Measurements from ENCODE around the gene LMOD2.
A peak's percentile ranks its signal among the peaks of the same experiment; 100 is the strongest.
"Not testable (repeated sequence)": the region's sequence is repeated elsewhere in the genome, so short reads cannot be mapped to it uniquely, and the experiment has no call there.

Gene LMOD2, protein sequence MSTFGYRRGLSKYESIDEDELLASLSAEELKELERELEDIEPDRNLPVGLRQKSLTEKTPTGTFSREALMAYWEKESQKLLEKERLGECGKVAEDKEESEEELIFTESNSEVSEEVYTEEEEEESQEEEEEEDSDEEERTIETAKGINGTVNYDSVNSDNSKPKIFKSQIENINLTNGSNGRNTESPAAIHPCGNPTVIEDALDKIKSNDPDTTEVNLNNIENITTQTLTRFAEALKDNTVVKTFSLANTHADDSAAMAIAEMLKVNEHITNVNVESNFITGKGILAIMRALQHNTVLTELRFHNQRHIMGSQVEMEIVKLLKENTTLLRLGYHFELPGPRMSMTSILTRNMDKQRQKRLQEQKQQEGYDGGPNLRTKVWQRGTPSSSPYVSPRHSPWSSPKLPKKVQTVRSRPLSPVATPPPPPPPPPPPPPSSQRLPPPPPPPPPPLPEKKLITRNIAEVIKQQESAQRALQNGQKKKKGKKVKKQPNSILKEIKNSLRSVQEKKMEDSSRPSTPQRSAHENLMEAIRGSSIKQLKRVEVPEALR

GRCh38 chr7:123655614-123656013 lies at the start of gene LMOD2:
Gene LMOD2 (plus strand): TSS chr7:123655866. CDS start chr7:123655964, 98 bp downstream.
- FAIRE-seq: no peak

DNA sequence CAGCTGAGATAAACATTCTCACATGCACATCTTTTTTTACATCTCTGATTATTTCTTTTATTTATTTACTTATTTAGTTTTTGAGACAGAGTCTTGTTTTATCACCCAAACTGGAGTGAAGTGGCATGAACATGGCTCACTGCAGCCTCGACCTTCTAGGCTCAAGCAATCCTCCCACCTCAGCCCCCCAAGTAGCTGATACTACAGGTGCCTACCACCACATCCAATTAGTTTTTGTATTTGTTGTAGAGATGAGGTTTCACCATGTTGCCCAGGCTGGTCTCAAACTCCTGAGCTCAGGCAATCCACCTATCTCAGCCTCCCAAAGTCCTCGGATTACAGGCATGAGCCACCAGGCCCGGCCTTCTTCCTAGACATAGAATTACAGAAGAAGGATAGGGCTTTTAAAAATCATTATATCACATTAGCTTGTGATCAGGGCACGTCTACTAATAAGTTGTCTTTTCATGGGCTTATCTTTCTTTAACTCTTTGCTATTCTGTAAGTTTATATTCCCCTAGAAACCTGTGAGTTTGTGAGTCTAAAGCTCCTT lies 48.2 kb upstream of the LMOD2 start:
- no peak for FAIRE-seq

DNA sequence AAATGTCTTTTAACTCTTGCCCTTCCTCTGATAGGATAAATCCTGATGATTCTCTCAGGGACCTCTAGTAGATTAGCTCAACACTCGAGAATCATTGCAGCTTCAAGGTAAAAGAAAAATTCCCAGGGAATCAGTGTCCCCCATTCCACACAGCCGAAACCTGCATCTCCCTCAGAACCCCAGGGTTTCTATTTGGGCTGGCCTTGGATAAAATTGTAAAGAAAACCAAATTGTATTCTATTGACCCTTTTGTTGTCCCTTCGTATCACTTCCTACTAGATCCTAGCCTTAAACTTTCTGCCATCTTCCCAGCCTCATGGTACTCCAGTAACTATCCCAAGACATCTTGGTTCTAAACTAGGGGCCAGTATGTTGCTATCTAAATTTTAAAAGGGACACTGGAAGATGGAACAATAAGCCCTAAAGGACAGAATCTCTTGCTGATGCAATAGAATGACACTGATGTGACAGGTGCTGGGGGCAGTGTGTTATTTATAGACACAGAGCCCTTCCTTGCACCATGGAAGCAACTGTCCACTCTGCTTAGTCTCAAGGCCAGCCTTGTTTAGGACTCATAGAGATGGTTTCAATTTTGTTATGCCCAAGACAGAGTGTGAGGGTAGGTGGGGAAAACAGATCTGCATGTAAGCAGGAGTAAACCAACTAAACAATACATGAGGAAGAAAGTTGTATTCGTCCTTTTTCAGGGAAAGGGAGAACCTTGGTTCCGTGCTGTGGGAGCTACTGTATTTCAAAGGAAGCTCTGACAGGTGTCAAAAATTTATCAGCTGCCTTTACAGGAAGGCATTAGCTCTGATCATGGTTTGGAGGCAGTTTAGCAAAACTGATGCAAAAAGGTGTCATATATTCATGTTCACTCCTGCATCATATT lies 46.4 kb upstream of the LMOD2 start:
- no peak for FAIRE-seq

DNA sequence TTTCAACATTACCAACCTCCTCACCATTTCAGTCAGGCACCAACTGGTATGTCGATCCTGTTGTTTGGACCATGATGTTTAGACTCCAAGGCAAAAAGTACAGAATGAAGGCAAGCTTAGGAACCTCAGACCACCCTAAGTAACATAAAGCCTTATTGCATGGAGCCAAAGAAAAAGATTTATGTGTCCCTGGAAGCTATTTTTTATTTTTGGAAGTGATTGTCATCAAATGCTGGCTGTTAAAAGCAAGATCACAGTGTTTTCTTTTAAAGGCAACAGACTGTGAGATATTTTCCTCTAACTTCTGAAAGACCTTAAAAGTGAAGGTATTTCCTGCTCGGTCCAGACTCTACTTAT lies 45.8 kb upstream of the LMOD2 start:
- no peak for FAIRE-seq

DNA sequence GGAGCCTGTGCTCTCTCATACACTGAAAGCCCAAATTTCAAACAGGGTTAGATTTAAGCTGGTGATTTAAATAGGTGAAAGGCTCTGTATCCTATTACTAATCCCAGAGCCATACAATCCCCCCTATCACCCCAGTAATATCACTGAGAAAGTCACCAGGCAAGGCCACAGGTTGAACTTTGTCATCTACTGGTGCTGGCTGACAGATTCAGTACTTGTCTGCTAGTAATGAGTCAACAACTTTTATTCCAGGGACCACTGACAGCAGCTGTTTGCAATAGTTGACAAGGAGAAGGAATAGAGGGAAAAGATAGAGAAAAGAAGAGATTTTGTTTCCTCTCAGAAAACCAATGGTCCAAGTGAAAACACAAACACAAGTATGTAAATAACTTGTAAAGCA lies 43.6 kb upstream of the LMOD2 start:
- FAIRE-seq: no peak

GRCh38 chr7:123615344-123615743 lies 40.3 kb upstream of the LMOD2 start:
- FAIRE-seq: no peak

DNA sequence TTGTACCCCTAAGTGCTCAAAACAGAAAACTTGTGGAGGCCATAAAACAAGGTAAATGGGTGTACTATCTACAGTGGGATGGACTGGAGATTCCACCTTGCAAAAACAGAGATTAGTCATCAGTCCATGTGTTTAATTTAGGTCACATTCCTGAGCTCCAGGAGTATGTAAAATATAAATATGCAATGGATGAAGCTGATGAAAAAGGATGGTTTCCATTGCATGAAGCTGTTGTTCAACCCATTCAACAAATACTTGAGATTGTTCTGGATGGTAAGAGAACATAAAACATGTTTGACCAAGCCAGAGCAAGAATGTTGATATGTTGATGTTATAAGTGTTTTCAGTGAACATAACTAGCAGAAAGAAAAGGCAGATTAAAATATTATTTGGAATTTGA lies 39.4 kb upstream of the LMOD2 start:
- no peak for FAIRE-seq

GRCh38 chr7:123621707-123622106 lies 34.0 kb upstream of the LMOD2 start:
- no peak for FAIRE-seq

- no peak for FAIRE-seq
Measured at GRCh38 chr7:123622660-123623386, 32.8 kb upstream of the LMOD2 start.

- FAIRE-seq: no peak
Measured at GRCh38 chr7:123624527-123625183, 31.0 kb upstream of the LMOD2 start.

DNA sequence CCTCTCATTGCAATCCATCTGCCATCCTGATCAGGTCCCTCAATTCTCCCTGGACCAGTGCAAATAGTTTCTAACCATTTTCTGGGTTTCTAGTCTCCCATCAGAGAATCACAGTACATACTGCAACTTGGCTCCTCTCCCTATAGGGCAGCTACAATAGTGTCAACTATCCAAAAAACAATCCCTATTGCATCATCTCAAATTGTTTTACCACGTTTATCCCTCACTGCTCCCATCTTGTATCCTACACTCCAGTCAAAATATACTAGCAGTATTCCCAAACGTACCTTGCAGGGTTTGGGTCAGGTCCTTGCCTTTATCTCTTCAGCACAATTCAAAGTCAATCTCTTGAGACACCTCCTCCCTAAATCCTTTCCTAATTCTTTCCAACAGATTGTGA lies 30.4 kb upstream of the LMOD2 start:
- no peak for FAIRE-seq

DNA sequence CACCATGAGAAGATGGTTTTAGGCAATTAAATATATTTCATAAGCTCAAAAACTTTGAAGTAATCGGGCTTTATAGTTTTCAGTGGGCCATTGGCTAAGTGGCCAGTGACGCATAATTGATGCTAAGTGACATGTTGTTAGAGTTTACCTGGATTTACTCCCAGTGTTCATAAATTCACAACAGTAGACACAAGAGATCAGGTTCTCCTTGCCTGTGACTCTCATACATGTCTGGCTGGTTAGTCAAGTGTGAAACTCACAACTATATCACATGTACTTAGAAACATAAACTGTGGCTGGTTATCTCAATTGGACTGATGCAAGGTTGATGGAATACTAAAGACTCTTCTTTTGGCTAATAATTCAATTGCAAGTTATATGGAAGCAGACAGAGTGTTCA lies 27.8 kb upstream of the LMOD2 start:
- no peak for FAIRE-seq

- FAIRE-seq: no peak
Measured at GRCh38 chr7:123628829-123629228, 26.8 kb upstream of the LMOD2 start.

DNA sequence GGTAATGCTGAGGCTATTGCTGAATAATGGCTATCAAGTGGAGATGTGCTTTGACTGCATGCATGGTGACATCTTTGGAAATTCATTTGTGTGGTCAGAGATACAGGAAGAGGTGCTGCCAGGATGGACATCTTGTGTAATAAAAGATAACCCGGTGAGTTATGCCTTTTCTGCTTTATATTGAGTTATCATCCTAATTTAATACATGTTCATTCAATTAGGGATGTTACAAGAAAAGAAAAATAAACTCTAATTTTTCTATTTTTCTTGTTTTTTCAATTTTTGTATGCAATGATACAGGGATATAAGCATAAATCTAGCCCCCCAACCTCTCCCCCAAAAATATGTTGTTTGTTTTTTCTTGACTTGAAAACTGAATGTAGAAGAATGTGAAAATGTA lies 26.4 kb upstream of the LMOD2 start:
- FAIRE-seq: no peak

GRCh38 chr7:123632808-123633207 lies 22.9 kb upstream of the LMOD2 start:
- no peak for FAIRE-seq

DNA sequence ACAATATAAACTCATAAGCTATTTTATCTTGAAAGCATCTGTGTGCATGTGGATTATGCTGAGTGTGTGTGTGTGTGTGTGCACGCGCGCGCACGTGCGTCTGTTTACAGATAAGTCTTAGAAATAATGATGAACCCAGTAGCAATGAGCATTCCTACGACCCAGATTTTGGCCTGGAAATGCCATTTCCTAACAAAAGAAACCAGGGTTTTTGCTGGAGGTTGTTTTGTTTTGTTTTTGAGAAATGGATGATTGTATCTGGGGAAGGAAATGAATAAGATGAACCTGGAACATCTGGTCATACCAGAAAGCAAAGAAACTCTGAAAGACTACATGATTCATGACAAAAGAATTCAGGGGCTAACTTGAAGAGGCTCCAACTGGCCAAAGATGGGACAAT lies 22.1 kb upstream of the LMOD2 start:
- no peak for FAIRE-seq

DNA sequence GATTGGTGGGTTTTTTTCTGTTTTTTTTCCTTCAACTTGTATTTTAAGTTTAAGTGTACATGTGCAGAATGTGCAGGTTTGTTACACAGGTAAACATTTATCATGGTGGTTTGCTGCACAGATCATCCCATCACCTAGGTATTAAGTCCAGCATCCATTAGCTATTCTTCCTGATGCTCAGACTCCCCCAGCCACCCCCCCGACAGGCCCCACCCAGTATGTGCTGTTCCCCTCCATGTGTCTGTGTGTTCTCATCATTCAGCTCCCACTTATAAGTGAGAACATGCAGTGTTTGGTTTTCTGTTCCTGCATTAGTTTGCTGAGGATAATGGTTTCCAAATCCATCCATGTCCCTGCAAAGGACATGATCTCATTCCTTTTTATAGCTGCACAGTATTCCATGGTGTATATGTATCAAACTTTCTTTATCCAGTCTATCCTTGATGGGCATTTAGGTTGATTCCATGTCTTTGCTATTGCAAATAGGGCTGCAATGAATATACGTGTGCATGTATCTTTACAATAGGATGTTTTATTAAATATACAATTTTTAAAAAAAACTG lies 21.6 kb upstream of the LMOD2 start:
- not testable (repeated sequence) for FAIRE-seq

DNA sequence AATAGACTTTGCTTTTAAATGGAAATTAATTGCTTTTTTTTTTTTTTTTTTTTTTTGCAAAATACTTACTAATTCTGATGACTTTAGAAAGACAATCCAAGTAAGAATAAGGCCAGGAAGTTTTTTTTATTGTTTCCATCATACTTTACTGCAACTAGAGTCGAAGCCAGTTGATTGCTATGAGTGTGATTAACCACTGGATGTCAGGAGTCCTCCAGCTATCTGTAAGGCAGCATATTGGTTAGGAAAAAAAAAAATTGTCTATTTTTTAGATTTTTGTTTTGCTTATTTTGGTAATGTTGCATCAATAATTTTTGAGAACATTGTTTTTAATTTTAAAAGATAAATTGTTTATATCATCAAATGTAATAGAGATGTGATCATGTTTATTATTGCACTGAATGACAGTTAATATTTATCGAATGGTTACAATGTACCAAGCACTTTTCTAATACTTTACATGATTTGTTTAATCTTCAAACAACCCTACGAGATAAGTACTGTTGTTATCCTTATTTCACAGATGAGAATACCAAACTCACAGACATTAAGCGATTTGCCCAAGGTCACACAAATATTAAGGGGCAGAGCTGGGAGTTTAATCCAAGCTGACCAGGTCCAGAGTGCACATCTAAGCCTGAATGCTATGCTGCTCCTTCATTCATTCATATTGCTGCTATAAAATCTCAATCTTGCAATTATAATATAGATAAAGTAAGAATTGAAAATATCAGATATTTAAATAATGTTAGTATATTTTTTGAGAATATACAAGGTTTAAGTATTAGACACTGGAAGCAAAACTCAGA lies 19.9 kb upstream of the LMOD2 start:
- peak; percentile 57 for FAIRE-seq

DNA sequence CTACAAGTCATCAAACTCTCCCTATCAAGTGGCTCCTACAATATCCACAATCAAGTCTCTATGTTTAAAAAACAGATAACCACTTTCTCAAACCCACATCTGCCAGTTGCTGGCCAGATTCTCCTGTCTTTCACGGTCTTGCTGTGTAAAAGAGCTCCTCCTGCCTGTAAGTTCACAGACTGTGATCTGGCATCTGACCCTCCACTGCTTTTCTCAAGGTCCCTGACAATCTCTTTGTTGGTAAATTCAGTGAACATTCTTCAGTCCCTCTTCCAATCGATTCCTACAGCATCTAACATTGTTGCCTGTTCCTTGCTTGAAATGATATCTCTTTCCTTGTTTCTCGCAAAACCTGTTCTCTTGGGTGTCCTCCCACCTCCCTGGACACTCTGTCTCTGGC lies 18.5 kb upstream of the LMOD2 start:
- FAIRE-seq: no peak

- FAIRE-seq: no peak
Measured at GRCh38 chr7:123637878-123638277, 17.8 kb upstream of the LMOD2 start.

DNA sequence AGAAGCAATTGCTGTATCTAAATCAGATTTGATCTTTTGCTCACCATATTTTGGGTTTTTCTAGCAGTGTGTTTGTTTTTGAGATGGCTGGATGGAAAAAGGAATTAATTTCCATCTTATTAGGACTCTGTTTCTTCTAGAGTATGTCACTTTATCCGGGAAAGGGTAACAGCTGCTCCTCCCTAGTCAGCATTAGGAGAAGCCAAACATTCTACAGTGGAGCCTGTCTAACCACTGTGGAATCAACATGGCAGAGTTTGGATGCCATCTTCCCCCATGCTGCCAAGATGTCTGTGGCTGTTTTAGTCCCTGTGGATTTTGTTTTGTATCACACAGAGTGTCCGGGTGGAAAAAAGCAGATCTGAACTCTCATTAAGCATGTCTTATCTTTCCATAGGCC lies 16.0 kb upstream of the LMOD2 start:
- no peak for FAIRE-seq

Measured in TTC549 (cell line).